ENCODE measurements around the gene CCDC177. TPM values are rescaled to one million over a fixed set of nuclear protein-coding genes. Genes with fewer than 3 reads are reported as not detected.
"Not testable (repeated sequence)": the region's sequence is repeated elsewhere in the genome, so short reads cannot be mapped to it uniquely, and the experiment has no call there.

The CCDC177 gene
- total and polyA plus RNA-seq, 7 donors, result not detected

- H3K4me3 ChIP-seq, result no peak overlapping the region
- DNase-seq (no peak), ATAC-seq (no peak)
- H3K27me3 ChIP-seq (ENCODE audit: insufficient read depth in 3 of 3, low read length in 2 of 3), result no peaks in the 10 kb centered on the region
- H3K9me3 ChIP-seq, result no peaks in the 10 kb centered on the region
- intact Hi-C loops (cut with DNase I), result no loop called here
- TF ChIP-seq CTCF (IDR thresholded peaks at IDR 0.05), result no peak
- no peaks in the 10 kb centered on the region for H3K36me3 ChIP-seq (ENCODE audit: insufficient read depth in 1 of 2, low read depth in 1 of 2)
- 88 to 97% (median 88%) methylated on average over 5 of the region's 5 CpGs for WGBS, 3 donors
- H3K4me1 ChIP-seq, result peaks cover 9% of the 10 kb centered on the region
- no peak overlapping the region for H3K27ac ChIP-seq
These were observed 31.9 kb upstream of the CCDC177 start for GRCh38 chr14:69606258-69607184.

GRCh38 chr14:69605738-69606137, 31.1 kb upstream of the CCDC177 start:
- Histone ChIP-seq H3K4me3 (no peak overlapping the region), H3K27me3 (ENCODE audit: insufficient read depth in 3 of 3, low read length in 2 of 3) (no peaks in the 10 kb centered on the region), H3K27ac (no peak overlapping the region), H3K9me3 (no peaks in the 10 kb centered on the region), H3K36me3 (ENCODE audit: insufficient read depth in 1 of 2, low read depth in 1 of 2) (no peaks in the 10 kb centered on the region), H3K4me1 (peaks cover 9% of the 10 kb centered on the region)
- intact Hi-C loops (cut with DNase I), result loop anchor here in 1 of 2 donors (1.0 kb wide), 1 partner anchor 120 kb away; no protein-coding TSS in a partner anchor
- TF ChIP-seq CTCF (IDR thresholded peaks at IDR 0.05), result no peak
- ATAC-seq (no peak), DNase-seq (no peak)

- WGBS, 3 donors, result 77 to 78% (median 77%) methylated on average over 3 of the region's 3 CpGs
- intact Hi-C loops (cut with DNase I), result no loop called here
- TF ChIP-seq CTCF (IDR thresholded peaks at IDR 0.05), result no peak
These were observed 25.7 kb upstream of the CCDC177 start for GRCh38 chr14:69600304-69600891.

GRCh38 chr14:69599431-69599830, 24.8 kb upstream of the CCDC177 start:
- H3K36me3 ChIP-seq (ENCODE audit: insufficient read depth in 1 of 2, low read depth in 1 of 2); H3K4me1 ChIP-seq; H3K27me3 ChIP-seq (ENCODE audit: insufficient read depth in 3 of 3, low read length in 2 of 3); ATAC-seq; H3K4me3 ChIP-seq; intact Hi-C loops (cut with DNase I); H3K27ac ChIP-seq; DNase-seq; H3K9me3 ChIP-seq: not testable (repeated sequence)
- 85 to 90% (median 85%) methylated on average over 5 of the region's 5 CpGs for WGBS, 3 donors

More at GRCh38 chr14:69600304-69600891, 25.7 kb upstream of the CCDC177 start:
- no peak for ATAC-seq
- Histone ChIP-seq H3K27me3 (ENCODE audit: insufficient read depth in 3 of 3, low read length in 2 of 3) (no peaks in the 10 kb centered on the region), H3K4me3 (no peak overlapping the region), H3K9me3 (no peaks in the 10 kb centered on the region), H3K27ac (no peak overlapping the region), H3K4me1 (no peaks in the 10 kb centered on the region), H3K36me3 (ENCODE audit: insufficient read depth in 1 of 2, low read depth in 1 of 2) (no peaks in the 10 kb centered on the region)
- no peak for DNase-seq

GRCh38 chr14:69595336-69595735, 20.7 kb upstream of the CCDC177 start:
- no peaks in the 10 kb centered on the region for H3K9me3 ChIP-seq
- H3K27ac ChIP-seq, result no peak overlapping the region
- intact Hi-C loops (cut with DNase I), result no loop called here
- no peak for ATAC-seq
- no peaks in the 10 kb centered on the region for H3K36me3 ChIP-seq (ENCODE audit: insufficient read depth in 1 of 2, low read depth in 1 of 2)
- DNase-seq, result no peak
- 93 to 98% (median 98%) methylated on average over 5 of the region's 5 CpGs for WGBS, 3 donors
- no peak overlapping the region for H3K4me3 ChIP-seq
- H3K27me3 ChIP-seq (ENCODE audit: insufficient read depth in 3 of 3, low read length in 2 of 3), result no peaks in the 10 kb centered on the region
- TF ChIP-seq CTCF (IDR thresholded peaks at IDR 0.05), result no peak
- H3K4me1 ChIP-seq, result no peaks in the 10 kb centered on the region
